Frontal cortex (tissue), 4 donors: ENCODE data around the gene CSTF3. TPM values are rescaled to one million over a fixed set of nuclear protein-coding genes. Genes with fewer than 3 reads are reported as not detected.

Experiments
- DNase-seq, 2 donors: peaks; one replicate each; pipeline ENCODE4 v3.0.0; 2012; ENCODE audit warnings: low spot score in 2 of 2
- FAIRE-seq: peaks from 2 replicates; lab custom pipeline; 2012; peaks lifted over from hg19 to GRCh38; lab: Jason Lieb, UNC
- total RNA-seq: library from RNA; depleted of rRNA; stranded (reverse); fragments of >200 nt; gene quantifications from one replicate; pipeline ENCODE4 v1.2.3, GENCODE V29; 2014
- donor health status: control.
- donor health status: control.
- donor health status: control.

The CSTF3 gene
- total RNA-seq, 1 donor from 2014 or later: 66.9 TPM

DNA sequence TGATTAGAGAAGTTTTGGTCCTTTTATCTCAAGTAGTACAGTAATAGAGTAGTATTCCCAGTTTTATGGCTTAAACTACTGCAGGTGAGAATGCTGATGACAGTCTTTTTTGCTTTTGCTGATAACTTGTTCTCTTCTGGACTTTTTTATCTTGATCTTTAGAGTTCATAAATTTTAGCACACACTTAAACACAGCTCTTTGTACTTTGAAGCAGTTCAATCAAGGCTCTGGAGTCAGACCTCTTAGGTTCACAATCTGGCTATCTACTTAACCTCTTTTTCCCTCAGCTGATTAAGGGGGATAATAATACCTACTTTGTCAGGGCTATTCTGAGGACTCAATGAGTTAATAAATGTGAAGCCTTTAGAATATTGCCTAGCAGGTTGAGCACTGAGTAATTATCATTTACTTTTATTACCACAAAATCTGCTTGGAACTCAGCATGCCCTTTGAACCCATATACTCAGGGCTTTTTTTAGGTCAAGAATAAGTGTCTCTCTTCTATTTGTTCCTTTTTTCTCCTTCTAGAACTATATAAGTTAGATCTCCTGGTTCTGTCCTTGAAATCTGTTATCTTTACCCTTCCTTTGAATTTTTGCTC, 51.9 kb downstream of the CSTF3 start:
- FAIRE-seq (no peak), DNase-seq (no peak)

DNA sequence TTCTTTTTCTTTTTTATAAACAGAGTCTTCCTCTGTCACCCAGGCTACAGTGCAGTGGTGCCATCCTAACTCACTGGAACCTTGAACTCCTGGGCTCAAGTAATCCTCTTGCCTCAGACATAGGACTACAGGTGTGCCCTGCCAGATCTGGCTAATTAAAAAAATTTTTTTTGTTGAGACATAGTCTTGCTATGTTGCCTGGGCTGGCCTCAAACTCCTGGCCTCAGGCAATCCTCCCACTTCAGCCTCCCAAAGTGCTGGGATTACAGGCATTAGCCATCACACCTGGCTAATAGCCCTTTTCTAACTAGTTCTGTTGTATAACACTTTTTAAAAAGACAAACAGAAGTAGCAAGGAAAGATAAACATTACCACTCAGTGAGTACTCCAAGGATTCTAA, 57.4 kb downstream of the CSTF3 start:
- FAIRE-seq (no peak), DNase-seq (no peak)

DNA sequence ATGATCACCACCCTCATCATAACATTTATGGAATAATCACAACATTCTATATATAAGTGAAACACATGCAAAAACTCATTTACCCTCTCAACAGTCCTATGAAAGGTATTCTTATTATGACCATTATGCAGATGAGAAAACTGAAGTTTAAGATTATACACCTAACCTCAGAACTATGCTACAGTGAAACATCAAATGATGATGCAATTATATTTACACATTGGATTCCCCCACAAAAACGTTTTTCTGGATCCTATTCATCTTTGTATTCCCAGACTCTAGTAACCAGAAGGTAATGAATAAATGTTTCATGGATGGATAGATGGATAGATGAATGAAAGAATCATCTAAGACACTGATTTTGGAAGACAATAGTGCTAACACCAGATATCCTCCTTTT, 67.1 kb downstream of the CSTF3 start:
- no peak for FAIRE-seq
- DNase-seq: no peak

DNA sequence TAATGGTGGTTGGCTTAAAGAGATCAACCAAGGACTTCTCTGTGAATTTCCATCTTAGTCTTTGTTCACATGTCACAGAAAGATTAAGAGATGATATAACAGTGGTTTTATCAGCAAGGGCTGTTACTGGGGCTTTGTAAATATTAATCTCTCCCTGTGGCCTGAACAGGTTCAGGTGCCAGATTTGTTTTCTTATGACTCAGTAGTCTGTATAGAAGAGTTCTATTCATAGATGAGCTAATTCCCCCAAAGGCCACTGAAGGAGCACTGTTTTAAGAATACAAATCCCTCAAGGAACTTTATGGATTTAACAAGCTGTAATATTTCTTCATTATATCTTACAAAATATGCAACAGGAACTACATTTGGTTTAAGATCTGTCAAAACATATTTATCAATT, 71.5 kb downstream of the CSTF3 start:
- DNase-seq (no peak), FAIRE-seq (no peak)

DNA sequence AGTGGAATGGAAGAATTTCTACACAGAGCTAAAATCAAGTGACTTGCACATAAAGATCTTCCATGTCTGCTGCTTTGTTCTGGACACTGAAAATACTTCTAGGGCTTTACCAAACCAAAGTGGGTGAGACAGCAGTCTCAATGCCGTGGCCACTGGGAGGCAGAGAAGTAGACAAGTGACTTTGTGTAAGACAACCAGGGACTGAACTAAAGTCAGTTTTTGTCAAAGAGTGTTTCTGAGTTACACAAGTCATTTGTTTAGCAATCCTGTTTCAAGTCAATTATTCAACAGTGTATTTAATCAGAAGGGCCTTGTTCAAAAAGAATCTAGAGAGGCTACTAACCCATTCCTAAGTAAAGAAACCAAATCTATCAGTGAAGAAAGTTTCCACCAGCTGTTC, 75.3 kb downstream of the CSTF3 start:
- no peak for DNase-seq
- FAIRE-seq: no peak

DNA sequence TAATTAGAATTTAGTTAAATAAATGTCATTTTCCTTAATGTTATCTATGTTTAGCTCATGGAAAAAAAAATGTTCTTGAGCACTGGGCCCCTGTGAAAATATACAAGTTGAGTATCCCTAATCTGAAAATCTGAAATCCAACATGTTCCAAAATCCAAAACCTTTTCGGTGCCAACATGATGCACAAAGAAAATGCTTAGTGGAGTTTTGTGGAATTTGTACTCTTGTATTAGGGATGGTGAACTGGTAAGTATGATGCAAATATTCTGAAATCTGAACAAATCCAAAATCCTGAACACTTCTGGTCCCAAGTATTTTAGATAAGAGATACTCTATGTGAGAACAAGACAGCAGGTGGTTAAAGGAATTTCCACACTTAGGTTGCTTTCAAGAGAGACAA, 77.4 kb downstream of the CSTF3 start:
- FAIRE-seq (no peak), DNase-seq (no peak)

DNA sequence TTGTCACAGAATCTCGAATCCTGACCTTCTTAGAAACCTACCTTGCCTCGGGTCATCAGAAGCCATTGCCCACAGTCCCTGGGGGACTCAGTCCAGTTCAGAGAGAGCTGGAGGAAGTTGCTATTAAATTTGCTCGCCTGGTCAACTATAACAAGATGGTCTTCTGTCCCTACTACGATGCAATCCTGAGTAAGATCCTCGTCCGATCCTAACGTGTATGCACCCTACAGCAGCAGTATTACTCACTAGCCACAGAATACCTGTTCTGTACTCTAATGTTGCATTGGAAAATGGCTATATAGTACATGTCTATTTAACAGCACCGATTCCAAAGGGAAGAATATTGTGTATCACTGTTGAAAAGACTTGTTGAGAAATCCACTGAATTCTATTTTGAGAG, 88.8 kb downstream of the CSTF3 start:
- FAIRE-seq (no peak), DNase-seq (no peak)

DNA sequence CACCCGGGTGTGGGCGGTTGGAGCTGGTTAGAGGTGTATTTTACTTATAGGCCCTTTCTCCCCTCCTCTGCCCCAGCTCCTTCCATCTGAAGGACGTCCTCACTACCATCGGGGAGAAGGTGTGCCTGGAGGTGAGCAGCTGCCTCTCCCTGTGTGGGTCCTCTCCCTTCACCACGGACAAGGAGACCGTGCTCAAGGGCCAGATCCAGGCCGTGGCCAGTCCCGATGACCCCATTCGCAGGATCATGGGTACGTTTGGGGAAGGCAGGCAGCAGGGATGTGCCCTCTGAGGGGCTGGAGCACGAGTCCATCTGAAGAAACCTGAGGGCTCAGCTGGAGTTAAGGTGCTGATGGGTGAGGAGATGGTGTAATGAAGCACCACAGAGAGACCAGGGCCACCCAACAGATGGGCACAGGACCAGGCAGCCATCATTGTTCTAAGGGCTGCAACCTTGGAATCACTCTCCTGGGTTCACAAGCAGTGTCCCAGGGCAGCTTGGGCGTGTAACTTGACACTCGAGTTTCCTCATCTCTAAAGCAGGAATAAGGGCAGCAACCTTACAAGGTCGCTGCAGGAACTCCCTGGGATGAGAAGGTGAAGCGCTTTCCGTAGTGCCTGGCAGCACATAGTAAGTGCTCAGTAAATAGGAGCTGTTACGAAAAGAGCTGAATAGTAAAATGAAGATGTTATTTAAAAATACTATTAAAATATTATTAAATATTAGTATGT, 92.5 kb downstream of the CSTF3 start:
- FAIRE-seq: no peak
- no peak for DNase-seq

DNA sequence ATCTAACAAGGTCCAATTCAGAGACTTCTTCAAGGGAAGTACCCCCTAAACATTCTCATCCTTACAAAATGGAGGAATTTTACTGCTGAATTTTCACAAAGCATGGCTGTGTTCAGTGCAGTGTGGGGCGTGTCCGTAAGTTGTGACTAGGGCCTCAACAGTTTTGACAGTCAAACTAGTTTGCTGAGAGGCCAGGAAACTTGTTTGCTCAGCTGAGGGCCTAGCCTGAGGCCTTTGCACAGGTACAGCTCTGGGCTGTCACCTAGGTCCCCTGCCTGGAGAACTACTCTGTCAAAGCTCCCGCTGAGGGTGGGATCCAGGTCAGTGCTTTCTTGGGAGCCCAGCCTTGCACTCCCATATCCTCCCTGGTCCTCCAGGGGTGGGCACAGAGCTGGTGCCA, 94.0 kb downstream of the CSTF3 start:
- no peak for DNase-seq

DNA sequence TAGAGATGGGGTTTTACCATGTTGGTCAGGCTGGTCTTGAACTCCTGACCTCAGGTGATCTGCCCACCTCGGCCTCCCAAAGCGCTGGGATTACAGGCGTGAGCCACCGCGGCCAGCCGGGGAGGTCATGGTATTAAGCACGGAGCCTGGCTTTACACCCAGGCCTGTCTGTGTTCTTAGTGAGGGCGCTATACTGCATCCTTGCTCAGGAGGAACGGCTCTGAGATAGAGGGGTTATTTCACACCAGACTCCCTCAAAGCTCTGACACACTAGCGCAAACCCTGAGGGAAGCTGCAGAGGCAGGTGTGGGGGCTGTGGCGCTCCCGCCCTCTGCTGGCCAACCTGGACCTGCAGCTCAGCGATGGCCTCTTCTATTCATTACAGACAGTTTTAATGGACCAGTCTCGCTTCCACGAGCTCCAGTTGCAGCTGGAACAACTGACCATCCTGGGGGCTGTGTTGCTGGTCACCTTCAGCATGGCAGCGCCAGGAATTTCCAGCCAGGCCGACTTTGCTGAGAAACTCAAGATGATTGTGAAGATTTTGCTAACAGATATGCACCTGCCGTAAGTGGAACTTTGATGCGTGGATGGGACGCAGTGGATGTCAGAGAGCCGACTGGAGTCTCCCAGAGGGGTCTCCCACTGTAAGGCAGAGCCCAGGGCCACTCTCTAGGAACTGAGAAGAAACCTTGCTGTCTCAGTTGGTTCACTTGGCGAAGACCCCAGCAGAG, 95.7 kb downstream of the CSTF3 start:
- DNase-seq (peak in 1 of 2 donors; percentile 49), FAIRE-seq (no peak)

More for the DNA sequence above, 94.0 kb downstream of the CSTF3 start:
- no peak for FAIRE-seq

DNA sequence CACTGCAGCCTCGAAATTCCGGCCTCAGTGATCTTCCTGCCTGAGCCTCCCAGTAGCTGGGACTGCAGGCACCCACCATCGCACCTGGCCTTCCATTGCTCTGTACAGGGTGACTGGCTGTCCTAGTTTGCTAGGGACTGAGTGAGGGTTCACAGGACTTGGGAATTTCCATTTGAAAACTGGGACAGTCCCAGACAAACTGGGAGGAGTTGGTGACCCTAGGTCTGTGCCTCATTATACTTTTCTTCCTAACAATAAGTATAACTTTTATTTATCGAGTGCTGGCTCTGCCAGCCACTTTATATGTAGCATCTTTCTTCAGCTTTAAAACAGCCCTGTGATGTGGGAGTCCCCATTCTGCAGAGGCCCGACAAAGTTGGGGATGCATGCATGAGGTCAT, 96.4 kb downstream of the CSTF3 start:
- FAIRE-seq (no peak), DNase-seq (no peak)

DNA sequence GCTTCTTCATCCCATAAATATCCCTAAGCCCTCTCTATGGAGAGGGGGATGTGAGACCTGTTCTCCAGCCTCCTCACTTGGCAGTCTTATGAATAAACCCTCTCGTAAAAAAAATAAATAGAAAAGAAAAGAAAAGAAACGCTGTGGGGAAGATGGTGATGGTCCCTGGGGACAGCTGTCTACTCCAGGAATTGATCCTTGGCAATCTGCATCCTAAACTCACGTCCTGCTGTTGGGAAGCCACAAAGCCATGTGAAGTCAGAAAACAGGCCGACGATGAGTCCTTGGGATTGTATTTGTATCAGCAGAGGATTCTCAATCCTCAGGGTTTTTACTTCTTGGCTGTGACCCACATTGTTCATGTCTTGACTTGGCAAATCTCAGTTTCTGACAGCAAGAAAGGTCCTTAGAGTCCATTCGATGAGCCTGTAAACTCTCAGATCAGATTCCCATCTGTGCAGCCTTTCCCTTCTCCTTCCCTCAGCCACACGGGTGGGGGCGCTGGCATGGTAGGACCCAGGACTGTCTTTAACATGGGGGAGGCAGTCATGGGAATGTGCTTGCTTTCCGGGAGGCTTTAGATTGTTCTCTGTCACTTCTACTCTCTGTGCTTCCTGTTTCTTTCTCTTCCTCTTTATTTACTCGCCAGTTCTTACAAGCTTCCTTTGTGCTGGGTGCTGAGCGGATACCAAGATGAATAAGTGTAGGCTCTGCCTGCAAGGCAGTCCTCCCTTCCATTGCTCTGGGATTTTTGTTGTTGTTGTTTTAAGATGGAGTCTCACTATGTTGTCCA, 97.1 kb downstream of the CSTF3 start:
- FAIRE-seq: no peak
- no peak for DNase-seq

DNA sequence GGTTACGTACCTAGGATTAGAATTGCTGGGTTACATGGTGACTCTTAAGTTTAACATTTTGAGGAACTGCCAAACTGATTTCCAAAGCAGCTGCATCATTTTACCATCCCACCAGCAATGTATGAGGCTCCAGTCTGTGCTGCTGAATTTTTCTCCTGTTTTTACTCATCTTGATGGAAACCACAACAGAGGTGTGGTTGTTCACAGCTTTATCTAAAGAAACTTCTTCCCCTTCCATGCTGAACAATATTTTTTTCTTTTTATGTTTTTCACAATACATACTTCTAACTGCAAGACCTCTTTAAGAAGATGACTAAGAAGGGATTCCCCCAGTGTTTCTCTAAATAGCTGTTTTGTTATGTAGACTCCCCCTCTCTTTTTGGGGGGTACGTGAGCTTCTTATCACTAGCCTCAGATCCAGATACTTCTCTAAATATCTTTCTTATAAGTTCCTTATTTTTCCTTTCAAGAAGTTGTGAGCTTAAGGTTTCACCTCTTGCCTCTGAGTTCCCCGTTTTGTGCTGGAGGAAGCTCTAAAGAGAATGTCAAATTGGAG, 97.9 kb downstream of the CSTF3 start:
- DNase-seq: no peak
- FAIRE-seq: no peak

DNA sequence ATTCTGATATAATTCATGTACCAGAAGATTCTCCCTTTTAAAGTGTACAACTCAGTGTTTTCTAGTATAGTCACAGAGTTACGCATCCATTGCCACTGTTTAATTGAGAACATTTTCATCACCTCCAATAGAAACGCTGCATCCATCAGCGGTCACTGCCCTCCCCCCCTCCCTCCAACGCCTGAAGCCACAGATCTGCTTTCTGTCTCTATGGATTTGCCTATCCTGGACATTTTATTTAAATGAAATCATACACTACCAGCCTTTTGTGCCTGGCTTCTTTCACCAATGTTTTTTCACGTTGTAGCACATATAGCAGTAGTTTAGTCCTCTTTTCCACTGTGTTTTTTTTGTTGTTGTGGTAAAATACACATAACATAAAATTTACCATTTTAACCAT, 99.1 kb downstream of the CSTF3 start:
- DNase-seq (no peak), FAIRE-seq (no peak)

DNA sequence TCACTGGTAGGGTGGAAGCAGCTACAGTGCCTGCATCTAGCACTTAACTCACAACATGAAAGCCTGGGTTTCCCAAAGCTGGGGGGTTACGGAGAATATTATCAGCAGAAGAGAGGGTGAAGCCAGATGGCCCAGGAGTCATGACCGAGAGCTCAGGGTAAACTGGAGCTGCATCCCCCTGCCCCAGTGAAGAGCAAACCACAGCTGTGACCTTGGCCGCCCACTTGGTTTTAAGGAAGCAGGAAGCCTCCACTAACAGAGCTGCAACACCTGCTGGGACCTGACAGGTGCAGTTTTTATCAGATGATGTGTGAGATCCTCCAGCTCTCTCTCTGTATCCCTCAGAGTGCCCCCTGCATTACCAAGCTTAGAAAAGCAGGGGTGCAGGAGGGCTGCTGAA, 101.0 kb downstream of the CSTF3 start:
- DNase-seq (no peak), FAIRE-seq (no peak)

DNA sequence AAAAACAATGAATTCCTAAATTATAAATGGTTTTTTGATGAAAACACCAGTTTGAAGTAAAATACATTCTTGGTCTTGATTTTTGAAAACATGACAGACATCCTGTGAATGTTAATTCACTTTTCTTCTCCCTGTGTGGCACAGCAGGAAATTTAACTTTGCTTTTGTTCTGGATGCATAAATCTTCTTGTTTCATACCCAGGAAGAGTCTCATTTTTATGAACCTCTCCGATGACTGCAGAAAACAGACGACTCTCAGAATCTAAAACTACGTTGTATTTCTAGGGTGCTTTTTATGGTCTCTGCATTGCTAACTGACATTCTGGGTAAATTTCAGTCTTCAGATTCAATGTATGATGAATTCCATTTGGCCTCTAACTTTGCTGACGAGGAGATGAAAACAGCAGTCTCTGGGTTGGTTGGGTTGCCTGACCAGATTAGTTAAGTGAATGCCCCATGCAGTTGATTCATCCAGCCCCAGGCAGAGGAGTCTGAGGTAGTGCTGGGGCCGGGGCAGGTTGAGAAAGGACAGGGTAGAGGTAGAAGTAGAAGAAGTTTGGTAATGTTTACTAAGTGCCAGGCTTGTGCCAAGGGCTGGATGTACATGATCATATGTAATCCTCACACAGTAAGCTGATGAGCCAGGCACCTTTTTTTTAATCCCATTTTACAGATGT, 101.8 kb downstream of the CSTF3 start:
- DNase-seq: no peak
- FAIRE-seq: no peak

DNA sequence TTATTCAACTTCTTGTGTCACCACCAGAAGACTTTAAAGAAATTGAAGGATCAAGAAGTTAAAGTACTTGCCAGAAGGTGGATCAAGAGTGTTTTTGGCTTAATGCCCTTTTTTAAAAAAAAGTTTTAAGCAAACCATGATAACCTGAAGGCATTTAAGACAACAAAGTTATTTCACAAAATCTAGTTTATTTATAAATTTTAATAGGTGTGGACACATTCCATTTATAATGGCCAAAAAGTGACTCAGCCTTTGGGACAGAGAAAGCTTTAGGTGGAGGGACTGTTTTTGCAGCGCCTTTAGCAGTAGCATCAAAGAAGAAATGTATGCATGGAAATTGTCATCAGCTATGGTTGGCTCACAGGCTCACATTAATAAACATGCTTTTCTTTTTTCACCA, 104.0 kb downstream of the CSTF3 start:
- no peak for DNase-seq
- FAIRE-seq: no peak

DNA sequence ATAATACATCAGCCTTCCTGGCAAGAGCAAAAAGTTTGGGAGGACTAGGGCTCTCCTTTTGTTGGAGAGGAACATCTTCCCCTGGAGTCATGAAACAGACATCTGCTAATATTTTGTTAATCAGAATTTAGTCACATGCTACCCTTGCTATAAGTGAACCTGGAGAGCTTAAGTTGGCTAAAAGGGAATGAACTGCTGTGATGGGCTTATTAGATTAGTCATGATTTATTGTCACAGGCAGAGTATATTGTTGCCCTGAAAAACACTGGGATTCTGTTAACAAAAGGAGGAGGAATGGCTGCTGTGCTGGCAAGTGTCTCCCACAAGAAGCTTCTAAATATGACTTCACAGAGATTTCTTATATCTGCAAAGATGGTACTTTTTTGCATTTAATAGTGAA, 105.9 kb downstream of the CSTF3 start:
- no peak for FAIRE-seq
- no peak for DNase-seq

DNA sequence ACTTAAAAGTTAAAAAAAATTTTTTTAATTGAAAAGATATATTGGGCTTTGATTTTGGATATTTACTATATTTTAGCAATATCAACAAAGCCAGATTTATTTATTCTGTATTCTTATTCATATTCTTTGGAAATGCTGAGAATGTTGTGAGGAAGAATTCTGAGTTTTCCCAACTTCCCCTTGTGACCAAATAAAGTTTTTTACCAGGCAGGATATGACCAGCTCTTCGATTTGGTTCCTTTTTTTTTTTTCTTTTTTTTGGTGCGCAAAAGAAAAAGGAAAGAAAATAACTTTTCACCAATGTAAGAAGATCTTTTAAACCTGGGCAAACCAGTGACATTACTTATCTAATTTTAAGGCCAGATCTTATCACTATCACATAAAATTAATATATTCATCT, 109.0 kb downstream of the CSTF3 start:
- DNase-seq: no peak
- FAIRE-seq: no peak
